Stimulated activated naive CD8-positive, alpha-beta T cell treated with anti-CD3 and anti-CD28 coated beads, Interleukin-15, Interleukin-2, amounts not matched to agents 100 ng/mL and 50 ng/mL, for 24 hours (primary cell): ENCODE measurements around the gene RAB11FIP3.

Experiments used
- H3K27ac Mint-ChIP-seq: one replicate; pipeline ENCODE4 v1.8.0; 2021; ENCODE audit warnings: mild to moderate bottlenecking, mixed read lengths
- H3K27me3 Mint-ChIP-seq: one replicate; pipeline ENCODE4 v1.8.0; 2021; ENCODE audit warnings: mixed read lengths
- H3K36me3 Mint-ChIP-seq: one replicate; pipeline ENCODE4 v1.8.0; 2021; ENCODE audit warnings: low read depth, mixed read lengths
- H3K4me1 Mint-ChIP-seq: one replicate; pipeline ENCODE4 v1.8.0; 2021; ENCODE audit warnings: low read depth, mixed read lengths
- H3K4me3 Mint-ChIP-seq: one replicate; pipeline ENCODE4 v1.8.0; 2021; ENCODE audit warnings: mild to moderate bottlenecking, mixed read lengths
- H3K9me3 Mint-ChIP-seq: one replicate; pipeline ENCODE4 v1.8.0; 2021; ENCODE audit warnings: mixed read lengths

RAB11FIP3 gene

DNA sequence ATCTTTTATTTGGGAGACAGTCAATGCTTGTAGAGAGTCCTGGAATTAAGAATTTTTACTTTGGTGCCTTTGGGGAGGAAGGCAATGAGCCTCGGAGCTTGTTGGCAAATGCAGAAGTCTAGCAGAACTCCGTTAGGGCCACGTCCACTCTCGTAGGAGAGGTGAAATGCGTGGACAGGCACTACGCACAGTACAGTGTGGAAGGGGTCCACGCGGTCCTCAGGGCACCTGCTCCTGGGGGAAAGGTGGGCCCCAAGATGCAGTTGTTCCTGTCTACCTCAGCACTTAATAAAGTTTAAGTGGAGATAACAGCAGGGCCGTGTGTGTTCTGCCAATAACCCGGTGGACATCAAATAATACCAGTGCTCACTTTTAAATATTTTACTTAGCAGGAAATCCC lies 1.8 kb downstream of the RAB11FIP3 start:
- Mint-ChIP-seq H3K4me1 (peaks cover 29% of the 10 kb centered on the region), H3K27ac (peak overlapping the region; percentile 58), H3K9me3 (no peaks in the 10 kb centered on the region), H3K4me3 (peak overlapping the region; percentile 83), H3K36me3 (peaks cover 4% of the 10 kb centered on the region), H3K27me3 (peaks cover 12% of the 10 kb centered on the region)

DNA sequence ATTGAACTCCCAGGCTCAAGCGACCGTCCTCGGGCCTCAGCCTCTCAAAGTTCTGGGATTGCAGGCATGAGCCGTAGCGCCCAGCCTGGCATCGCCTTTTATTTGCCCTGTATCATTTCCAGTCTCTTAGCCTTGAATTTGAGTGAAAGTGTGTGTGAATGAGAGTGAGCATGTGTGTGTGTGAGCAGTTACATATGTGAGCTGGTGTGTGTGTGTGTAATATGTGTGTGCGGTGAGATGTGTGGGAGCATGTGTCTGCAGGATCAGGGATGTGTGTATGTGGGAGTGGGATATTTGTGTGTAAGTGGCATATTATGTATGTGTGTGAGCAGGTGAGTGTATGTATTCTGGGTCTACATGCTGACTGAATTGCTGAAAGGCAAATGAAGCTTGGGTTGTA lies 5.5 kb downstream of the RAB11FIP3 start:
- peaks cover 20% of the 10 kb centered on the region for H3K4me1 Mint-ChIP-seq

DNA sequence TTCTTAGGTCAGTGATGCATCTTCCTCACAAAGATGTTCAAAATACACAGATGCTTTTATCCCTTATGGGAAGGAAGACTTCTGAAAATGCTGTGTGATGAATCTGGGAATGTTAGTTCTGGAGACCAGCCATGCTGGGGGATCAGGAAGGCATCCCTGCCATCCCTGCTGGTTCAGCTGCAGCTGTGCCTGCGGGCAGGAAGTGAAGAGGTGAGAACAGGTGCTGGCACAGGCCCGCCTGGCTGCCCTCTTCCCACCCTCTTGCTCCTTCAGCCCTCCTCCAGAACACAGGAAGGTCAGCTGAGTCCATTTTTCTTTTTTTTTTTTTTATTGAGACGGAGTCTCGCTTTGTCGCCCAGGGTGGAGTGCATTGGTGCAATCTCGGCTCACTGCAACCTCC lies 15.2 kb downstream of the RAB11FIP3 start:
- Mint-ChIP-seq H3K4me1 (peaks cover 3% of the 10 kb centered on the region), H3K9me3 (no peaks in the 10 kb centered on the region), H3K36me3 (peaks cover 15% of the 10 kb centered on the region), H3K4me3 (no peak overlapping the region), H3K27ac (no peak overlapping the region), H3K27me3 (no peaks in the 10 kb centered on the region)

More for the DNA sequence above, 5.5 kb downstream of the RAB11FIP3 start:
- Mint-ChIP-seq H3K27ac (no peak overlapping the region), H3K27me3 (no peaks in the 10 kb centered on the region), H3K36me3 (peaks cover 9% of the 10 kb centered on the region), H3K4me3 (no peak overlapping the region), H3K9me3 (no peaks in the 10 kb centered on the region)

DNA sequence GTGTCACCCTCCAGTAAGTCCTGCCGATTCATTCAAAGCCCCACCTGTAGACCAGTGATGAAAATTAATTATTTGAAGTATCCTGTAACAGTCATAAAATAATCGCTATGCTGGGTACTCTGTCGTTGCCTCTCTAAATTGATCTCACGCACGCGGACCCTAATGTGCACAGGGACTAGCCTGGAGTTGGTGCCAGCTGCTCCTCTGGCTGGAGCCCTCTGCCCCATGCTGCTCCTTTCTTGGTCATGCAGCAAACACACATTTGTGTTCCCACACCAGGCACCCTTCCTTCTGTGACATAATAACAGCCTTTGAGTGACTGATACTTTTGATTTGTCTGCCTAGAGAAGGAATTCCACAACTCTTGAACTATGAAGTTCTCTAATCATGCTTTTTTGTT lies 16.0 kb downstream of the RAB11FIP3 start:
- Mint-ChIP-seq H3K4me1 (peaks cover 3% of the 10 kb centered on the region), H3K27ac (no peak overlapping the region)

DNA sequence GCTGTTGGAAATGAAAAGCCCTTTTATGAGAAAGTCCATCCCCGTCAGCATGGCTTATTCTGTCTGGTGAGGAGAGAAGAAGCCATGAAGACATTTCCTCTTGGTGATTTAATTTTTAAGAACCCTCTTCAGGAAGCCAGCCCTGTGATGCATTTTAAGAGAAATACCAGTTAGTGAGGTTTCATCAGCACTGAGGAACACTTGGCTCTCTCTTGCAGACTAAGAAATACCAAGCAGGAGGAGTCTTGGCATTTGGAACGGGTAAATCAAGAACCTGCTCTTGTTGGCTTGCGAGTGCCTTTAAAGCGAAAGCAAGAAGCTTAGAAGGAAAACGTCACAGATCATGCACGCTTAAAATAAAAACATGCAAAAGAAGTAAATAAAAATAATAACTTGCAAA lies 17.5 kb downstream of the RAB11FIP3 start:
- Mint-ChIP-seq H3K27ac (no peak overlapping the region), H3K4me1 (peaks cover 3% of the 10 kb centered on the region), H3K36me3 (peaks cover 15% of the 10 kb centered on the region), H3K9me3 (no peaks in the 10 kb centered on the region), H3K27me3 (no peaks in the 10 kb centered on the region), H3K4me3 (no peak overlapping the region)

More for the DNA sequence above, 16.0 kb downstream of the RAB11FIP3 start:
- no peaks in the 10 kb centered on the region for H3K27me3 Mint-ChIP-seq
- peaks cover 15% of the 10 kb centered on the region for H3K36me3 Mint-ChIP-seq
- no peak overlapping the region for H3K4me3 Mint-ChIP-seq
- no peaks in the 10 kb centered on the region for H3K9me3 Mint-ChIP-seq

DNA sequence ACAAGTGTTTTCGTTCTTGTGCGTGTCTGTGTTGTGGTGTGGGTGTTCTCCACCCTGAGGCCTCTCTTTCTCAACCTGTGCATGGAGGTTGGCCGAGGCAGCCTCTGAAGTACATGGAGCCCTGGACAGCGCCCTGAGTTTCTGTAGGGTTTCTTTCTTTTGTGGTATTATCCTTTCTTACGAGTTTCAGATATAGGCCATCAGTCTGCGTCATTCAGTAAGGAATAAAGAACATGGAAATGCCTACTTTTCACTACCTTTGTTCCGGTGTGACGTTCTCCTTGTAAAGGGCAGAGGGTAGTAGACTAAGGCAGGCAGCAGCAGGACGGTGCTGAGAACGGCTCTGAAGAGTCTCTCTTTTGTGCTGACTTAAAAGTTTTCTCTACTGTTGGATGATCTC lies 18.6 kb downstream of the RAB11FIP3 start:
- peaks cover 15% of the 10 kb centered on the region for H3K36me3 Mint-ChIP-seq
- no peak overlapping the region for H3K4me3 Mint-ChIP-seq
- H3K27me3 Mint-ChIP-seq, result no peaks in the 10 kb centered on the region
- peaks cover 3% of the 10 kb centered on the region for H3K4me1 Mint-ChIP-seq
- no peaks in the 10 kb centered on the region for H3K9me3 Mint-ChIP-seq
- H3K27ac Mint-ChIP-seq, result no peak overlapping the region

DNA sequence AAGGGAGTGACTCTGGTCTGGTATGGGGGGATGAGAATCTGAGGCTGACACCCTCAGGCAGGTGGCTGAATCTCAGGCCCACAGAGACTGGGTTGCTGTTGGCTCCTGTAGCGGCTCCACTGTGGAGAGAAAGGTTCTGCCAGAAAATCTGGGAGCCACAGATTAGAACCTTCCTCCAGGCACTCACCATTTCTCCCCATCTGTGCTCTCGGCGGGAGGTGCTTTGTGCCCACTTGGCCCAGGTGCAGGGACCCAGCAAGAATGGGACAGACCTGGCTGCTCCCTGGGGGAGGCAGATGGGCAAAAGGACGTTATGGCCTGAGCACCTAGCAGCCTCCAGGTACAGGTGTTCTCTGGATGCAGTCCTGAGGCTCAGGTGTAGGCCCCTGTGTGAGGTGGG lies 20.1 kb downstream of the RAB11FIP3 start:
- Mint-ChIP-seq H3K27me3 (no peaks in the 10 kb centered on the region), H3K9me3 (no peaks in the 10 kb centered on the region), H3K27ac (no peak overlapping the region), H3K36me3 (peaks cover 11% of the 10 kb centered on the region), H3K4me3 (no peak overlapping the region), H3K4me1 (peaks cover 3% of the 10 kb centered on the region)

DNA sequence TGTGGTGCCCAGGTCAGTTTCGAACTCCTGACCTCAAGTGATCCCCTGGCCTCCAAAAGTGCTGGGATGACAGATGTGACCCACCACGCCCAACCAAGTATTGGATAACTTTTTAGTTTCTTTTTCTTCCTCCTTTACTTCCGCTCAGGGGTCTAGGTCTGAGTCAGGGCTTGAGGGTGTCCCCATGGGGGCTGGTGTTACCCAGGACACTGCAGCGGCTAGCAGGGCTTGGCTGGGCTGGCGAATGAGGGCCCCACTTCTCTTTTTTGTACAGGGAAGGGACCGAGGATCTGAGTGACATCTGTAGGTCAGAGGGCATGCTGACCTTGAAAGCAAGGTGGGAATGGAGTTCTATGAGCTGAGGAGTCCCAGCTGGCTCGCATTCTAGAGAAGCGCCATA lies 24.9 kb downstream of the RAB11FIP3 start:
- no peaks in the 10 kb centered on the region for H3K4me1 Mint-ChIP-seq
- no peak overlapping the region for H3K27ac Mint-ChIP-seq
- H3K9me3 Mint-ChIP-seq, result no peaks in the 10 kb centered on the region
- no peak overlapping the region for H3K4me3 Mint-ChIP-seq
- H3K36me3 Mint-ChIP-seq, result no peaks in the 10 kb centered on the region
- H3K27me3 Mint-ChIP-seq, result no peaks in the 10 kb centered on the region

DNA sequence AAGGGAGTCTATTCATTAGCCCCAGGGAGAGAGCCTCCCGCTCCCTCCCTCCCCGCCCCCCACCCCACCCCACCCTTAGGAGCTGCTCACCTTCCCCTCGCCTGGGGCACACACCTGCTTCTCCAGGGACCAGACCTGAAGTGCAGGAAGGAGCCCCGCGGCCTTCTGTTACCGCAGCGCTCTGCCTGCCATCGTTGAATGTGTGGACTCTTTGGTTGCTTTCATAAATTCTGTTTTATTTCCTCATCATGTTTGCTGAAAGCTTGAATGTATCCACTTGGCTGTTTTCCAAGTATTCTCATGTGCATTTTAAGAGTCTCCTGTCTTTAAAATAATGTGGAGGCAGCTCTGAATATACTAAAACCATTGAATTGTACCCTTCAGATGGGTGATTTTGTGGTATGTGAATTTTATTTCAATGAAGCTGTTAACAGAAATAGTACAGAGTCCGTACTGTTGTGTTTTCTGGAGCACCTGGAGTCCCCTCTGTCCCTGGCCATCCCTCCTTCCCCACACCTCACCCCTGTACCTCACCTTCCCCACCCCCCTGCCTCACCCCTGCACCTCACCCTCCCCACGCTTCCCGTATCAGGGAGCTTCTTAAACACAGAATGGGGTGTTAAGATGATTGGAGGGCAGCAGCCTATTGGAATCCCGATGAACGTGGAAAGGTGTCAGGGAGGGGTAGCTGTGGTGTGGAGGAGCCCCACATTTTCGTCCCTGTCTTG lies 25.5 kb downstream of the RAB11FIP3 start:
- no peaks in the 10 kb centered on the region for H3K36me3 Mint-ChIP-seq
- H3K9me3 Mint-ChIP-seq, result no peaks in the 10 kb centered on the region
- H3K4me1 Mint-ChIP-seq, result no peaks in the 10 kb centered on the region
- H3K4me3 Mint-ChIP-seq, result no peak overlapping the region
- no peak overlapping the region for H3K27ac Mint-ChIP-seq
- no peaks in the 10 kb centered on the region for H3K27me3 Mint-ChIP-seq

DNA sequence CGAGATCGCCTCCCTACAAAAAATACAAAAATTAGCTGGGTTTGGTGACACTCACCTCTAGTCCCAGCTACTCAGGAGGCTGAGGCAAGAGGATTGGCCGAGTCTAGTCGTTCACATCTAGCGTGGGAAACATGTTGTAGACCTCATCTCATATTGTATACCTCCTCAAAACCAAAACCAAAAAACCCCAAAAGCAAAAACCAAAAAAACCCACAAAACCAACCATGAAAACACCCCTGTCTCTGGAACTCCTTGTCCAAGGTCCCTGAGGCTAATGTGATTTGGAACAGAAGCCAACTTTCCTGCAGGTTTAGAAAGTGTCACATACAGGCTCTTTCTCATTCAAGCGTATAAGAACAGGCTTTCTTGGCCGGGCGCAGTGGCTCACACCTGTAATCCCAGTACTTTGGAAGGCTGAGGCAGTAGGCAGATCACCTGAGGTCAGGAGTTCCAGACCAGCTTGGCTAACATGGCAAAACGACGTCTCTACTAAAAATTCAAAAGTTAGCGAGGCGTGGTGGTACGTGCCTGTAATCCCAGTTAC lies 29.0 kb downstream of the RAB11FIP3 start:
- Mint-ChIP-seq H3K36me3 (no peaks in the 10 kb centered on the region), H3K4me1 (no peaks in the 10 kb centered on the region), H3K27me3 (no peaks in the 10 kb centered on the region), H3K9me3 (no peaks in the 10 kb centered on the region), H3K27ac (no peak overlapping the region), H3K4me3 (no peak overlapping the region)

DNA sequence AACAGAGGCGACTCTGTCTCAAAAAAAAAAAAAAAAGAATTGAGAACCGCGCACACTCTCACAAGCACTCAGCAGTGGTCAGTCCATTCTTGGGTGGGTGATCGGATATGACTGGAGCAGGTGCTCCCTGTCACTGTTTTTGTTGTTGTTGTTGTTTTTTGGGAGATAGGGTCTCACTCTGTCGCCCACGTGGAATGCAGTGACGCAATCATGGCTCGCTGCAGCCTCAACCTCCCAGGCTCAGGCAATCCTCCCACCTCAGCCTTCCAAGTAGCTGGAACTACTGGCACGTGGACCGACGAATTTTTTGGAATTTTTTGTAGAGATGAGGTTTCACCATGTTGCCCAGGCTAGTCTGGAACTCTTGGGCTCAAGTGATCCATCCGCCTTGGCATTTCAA lies 30.0 kb downstream of the RAB11FIP3 start:
- H3K27ac Mint-ChIP-seq, result no peak overlapping the region
- H3K4me3 Mint-ChIP-seq, result no peak overlapping the region
- H3K27me3 Mint-ChIP-seq, result no peaks in the 10 kb centered on the region
- no peaks in the 10 kb centered on the region for H3K36me3 Mint-ChIP-seq
- no peaks in the 10 kb centered on the region for H3K4me1 Mint-ChIP-seq
- H3K9me3 Mint-ChIP-seq, result no peaks in the 10 kb centered on the region

DNA sequence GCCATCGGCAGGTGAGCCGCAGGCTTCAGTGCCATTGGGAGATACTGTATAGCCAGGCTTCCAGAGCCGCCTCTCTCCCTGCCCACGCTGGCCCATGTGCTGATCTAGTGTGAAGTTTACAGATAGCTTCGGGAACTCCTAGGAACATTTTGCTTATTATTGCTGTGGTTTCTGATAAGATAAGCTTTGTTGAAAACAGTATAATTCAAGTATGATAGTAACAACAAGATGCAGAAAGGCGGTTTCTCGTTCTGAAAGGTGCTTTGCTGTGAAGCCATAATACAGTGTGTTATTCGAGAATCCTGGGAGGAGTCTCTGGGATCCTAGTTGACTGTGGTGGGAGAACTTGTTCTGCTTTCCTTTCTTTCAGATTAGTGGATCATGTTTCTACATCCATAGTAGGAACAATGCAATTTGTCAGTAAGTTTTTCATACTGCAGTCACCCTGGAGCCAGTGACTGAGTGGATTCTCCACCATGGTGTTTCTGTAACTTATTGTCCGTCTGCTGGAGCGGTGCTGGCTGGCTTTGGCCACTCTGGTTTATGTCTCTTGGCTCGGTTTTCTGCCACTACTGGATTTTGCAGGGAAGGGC lies 31.5 kb downstream of the RAB11FIP3 start:
- peak overlapping the region; percentile 36 for H3K27ac Mint-ChIP-seq
- no peaks in the 10 kb centered on the region for H3K27me3 Mint-ChIP-seq
- peaks cover 5% of the 10 kb centered on the region for H3K36me3 Mint-ChIP-seq
- H3K4me1 Mint-ChIP-seq, result no peaks in the 10 kb centered on the region
- H3K9me3 Mint-ChIP-seq, result no peaks in the 10 kb centered on the region
- no peak overlapping the region for H3K4me3 Mint-ChIP-seq

DNA sequence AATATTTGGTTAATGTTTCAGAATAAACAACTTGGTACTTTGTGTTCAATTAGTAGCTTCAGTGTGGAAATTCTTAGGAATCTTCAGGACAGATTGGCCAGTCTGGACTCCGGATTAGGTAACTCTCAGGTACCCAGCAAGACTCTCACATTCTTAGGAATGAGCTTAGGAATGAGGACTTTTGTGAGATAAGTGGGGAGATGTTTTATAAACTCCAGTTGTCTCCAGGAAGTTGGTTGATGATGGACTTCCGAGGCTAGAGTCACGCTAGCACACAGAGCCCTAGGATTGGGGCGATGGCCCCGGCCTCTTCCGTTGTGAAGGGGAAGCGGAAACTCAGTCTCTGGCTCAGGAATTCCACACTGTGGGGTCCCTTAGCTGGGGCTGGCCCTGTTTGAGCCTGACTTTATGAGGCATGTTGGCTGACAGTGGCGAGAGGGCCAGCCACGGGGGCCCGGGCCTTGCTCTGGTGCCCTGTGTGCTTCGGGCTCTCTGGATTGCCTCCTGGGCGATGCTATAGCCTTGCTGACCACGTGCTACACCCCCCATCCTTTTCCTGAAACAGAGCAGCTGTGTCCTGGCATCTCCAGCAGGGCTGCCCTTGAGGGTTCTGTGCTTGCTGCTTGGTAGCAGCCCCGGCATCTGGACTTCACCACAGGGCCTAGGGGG lies 32.4 kb downstream of the RAB11FIP3 start:
- Mint-ChIP-seq H3K27me3 (no peaks in the 10 kb centered on the region), H3K27ac (no peak overlapping the region), H3K9me3 (no peaks in the 10 kb centered on the region), H3K4me3 (no peak overlapping the region), H3K36me3 (peaks cover 7% of the 10 kb centered on the region), H3K4me1 (no peaks in the 10 kb centered on the region)

DNA sequence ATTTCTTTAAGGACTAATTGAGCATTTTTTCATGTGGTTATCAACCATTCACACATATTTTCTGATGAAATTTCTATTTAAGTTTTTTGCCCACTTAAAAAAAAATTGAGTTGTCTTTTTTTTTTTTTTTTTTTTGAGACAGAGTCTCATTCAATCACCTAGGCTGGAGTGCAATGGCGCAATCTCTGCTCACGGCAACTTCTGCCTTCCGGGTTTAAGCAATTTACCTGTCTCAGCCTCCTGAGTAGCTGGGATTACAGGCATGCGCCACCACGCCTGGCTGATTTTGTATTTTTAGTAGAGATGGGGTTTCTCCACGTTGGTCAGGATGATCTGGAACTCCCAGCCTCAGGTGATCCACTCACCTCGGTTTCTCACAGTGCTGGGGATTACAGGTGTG lies 34.3 kb downstream of the RAB11FIP3 start:
- Mint-ChIP-seq H3K36me3 (peaks cover 7% of the 10 kb centered on the region), H3K4me3 (no peak overlapping the region), H3K27me3 (no peaks in the 10 kb centered on the region), H3K27ac (no peak overlapping the region), H3K4me1 (no peaks in the 10 kb centered on the region), H3K9me3 (no peaks in the 10 kb centered on the region)

DNA sequence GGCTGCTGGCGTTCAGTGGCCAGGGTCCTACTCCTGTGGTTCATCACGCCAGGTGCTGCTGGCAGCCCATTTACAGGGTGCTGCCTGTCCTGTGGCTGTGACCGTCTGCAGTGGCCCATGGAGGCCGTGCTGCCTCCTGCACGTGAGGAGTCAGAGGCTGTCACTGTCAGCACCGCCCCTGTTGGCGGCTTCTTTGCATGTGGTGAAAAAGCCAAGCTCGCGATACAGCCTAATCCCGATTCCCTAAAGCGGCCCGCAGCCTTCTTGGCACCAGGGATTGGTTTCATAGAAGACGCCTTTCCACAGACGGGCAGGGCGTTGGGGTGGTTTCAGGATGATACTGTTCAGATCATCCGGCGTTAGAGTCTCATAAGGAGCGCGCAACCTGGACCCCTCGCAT lies 35.3 kb downstream of the RAB11FIP3 start:
- Mint-ChIP-seq H3K36me3 (peaks cover 7% of the 10 kb centered on the region), H3K27me3 (no peaks in the 10 kb centered on the region), H3K9me3 (no peaks in the 10 kb centered on the region), H3K4me3 (no peak overlapping the region), H3K27ac (no peak overlapping the region), H3K4me1 (no peaks in the 10 kb centered on the region)
